Spleen (tissue), 11 donors: ENCODE results near the gene VRTN. TPM values are rescaled to one million over a fixed set of nuclear protein-coding genes. Genes with fewer than 3 reads are reported as not detected.

Experiments used
- DNase-seq: peaks from one replicate; pipeline ENCODE4 v3.0.0-alpha.2; 2020
- H3K27ac ChIP-seq, 8 donors: fragments of 200-600 bp; sonication (generic) in 7 of 8; 1 replicate in 4 of 8; 2 replicates in 4 of 8; pipeline versions ENCODE4 v1.5.0 to v1.8.0; 2016 to 2021; ENCODE audit warnings: inconsistent platforms in 4 of 8, mild to moderate bottlenecking in 4 of 8, moderate library complexity in 1 of 8
- H3K27me3 ChIP-seq, 7 donors: fragments of 200-600 bp; sonication (generic) in 6 of 7; replicated peaks in 1 of 7; 1 replicate in 4 of 7; 2 replicates in 3 of 7; pipeline versions ENCODE4 v1.5.0 to v1.8.0; 2016 to 2021; ENCODE audit warnings: inconsistent platforms in 3 of 7, mild to moderate bottlenecking in 1 of 7
- H3K36me3 ChIP-seq, 6 donors: fragments of 200-600 bp; sonication (generic) in 5 of 6; 1 replicate in 4 of 6; 2 replicates in 2 of 6; pipeline versions ENCODE4 v1.5.0 to v1.8.0; 2016 to 2021; ENCODE audit warnings: inconsistent platforms in 2 of 6
- H3K4me1 ChIP-seq, 6 donors: fragments of 200-600 bp; sonication (generic) in 5 of 6; 1 replicate in 3 of 6; 2 replicates in 3 of 6; pipeline versions ENCODE4 v1.5.0 to v1.8.0; 2016 to 2021; ENCODE audit warnings: inconsistent platforms in 3 of 6
- H3K4me3 ChIP-seq, 8 donors: fragments of 200-600 bp; sonication (generic) in 7 of 8; 1 replicate in 4 of 8; 2 replicates in 4 of 8; pipeline versions ENCODE4 v1.5.0 to v1.8.0; 2016 to 2021; ENCODE audit warnings: inconsistent platforms in 4 of 8, mild to moderate bottlenecking in 4 of 8, moderate library complexity in 2 of 8
- H3K9me3 ChIP-seq, 8 donors: fragments of 200-600 bp; sonication (generic) in 7 of 8; 1 replicate in 4 of 8; 2 replicates in 4 of 8; pipeline versions ENCODE4 v1.5.0 to v1.8.0; 2016 to 2021; ENCODE audit warnings: inconsistent platforms in 4 of 8
- CTCF ChIP-seq, 11 experiments: fragments of 200-600 bp in 7 of 11; fragments of 450-650 bp in 4 of 11; sonication (generic) in 4 of 11; IDR thresholded peaks in 8 of 11; conservative IDR thresholded peaks in 3 of 11; 1 replicate in 7 of 11; 2 replicates in 4 of 11; pipeline versions ENCODE4 v1.4.0 to v1.8.0; 2016 to 2021; ENCODE audit warnings: antibody characterized with exemption in 11 of 11, inconsistent platforms in 4 of 11, mild to moderate bottlenecking in 1 of 11
- POLR2A ChIP-seq, 3 donors: fragments of 450-650 bp; IDR thresholded peaks; one replicate each; pipeline ENCODE4 v1.5.1; 2017; ENCODE audit warnings: antibody characterized with exemption in 3 of 3, mild to moderate bottlenecking in 1 of 3
- POLR2AphosphoS5 ChIP-seq, 3 donors: sonication (generic); formaldehyde crosslinking; IDR thresholded peaks; one replicate each; pipeline ENCODE4 v1.5.1; 2017; ENCODE audit warnings: antibody characterized with exemption in 3 of 3
- WGBS, 5 donors: extraction: QIAGEN DNeasy Blood & Tissue Kit in 3 of 5; methylation state at CpG; one replicate each; pipeline versions ENCODE4 v1.1.5 to v1.1.7; 2013 to 2018; 5-methylcytosine and 5-hydroxymethylcytosine counted together
- intact Hi-C: fragments of 100-400 bp; cut with DNase I; formaldehyde crosslinking; loops from one replicate; pipeline ENCODE4 v1.15.0; 2023; ENCODE audit warnings: low total_unique reads
- polyA plus RNA-seq, 3 donors: library from polyadenylated mRNA; stranded (reverse); fragments of 200-250 nt; gene quantifications; one replicate each; pipeline ENCODE4 v1.2.1, GENCODE V29; 2013
- total RNA-seq, 7 donors: library from RNA; depleted of rRNA in 3 of 7; stranded (reverse); fragments of >200 nt in 3 of 7; fragmentation: NEBNext Ultra II Directional in 4 of 7; extraction: Animal tissue kit (Norgen Biotek cat#: 25700) in 4 of 7; gene quantifications; one replicate each; pipeline versions ENCODE4 v1.1.0 to v1.2.1, GENCODE V29; 2016 to 2021
- donor health status: healthy with polysubstance abuse.
- donor health status: DM: no; HTN: no; CAD: no; lungs with moderate emphysema.
- donor health status: DM: no; HTN: no; CAD: no.
- donor health status: Bipolar disorder and iron deficiency.
- donor health status: healthy.
- donor health status: DM: no; HTN: no; CAD: no.
- donor health status: DM: yes; HTN: yes; CAD: no.

VRTN gene
- total and polyA plus RNA-seq, 10 donors, result 0.07 to 0.21 (median 0.10) TPM; not detected in 7

GRCh38 chr14:74356892-74357575 is 8.8 kb downstream of the VRTN start:
- intact Hi-C loops, result no loop called here
- no peak for DNase-seq

GRCh38 chr14:74357585-74357984 is 9.3 kb downstream of the VRTN start:
- Histone ChIP-seq H3K27me3 (peaks cover 0 to 15% (median 0%) of the 10 kb centered on the region in 7 donors), H3K4me3 (no peak overlapping the region), H3K9me3 (no peaks in the 10 kb centered on the region), H3K4me1 (peaks cover 0 to 5% (median 3%) of the 10 kb centered on the region in 6 donors), H3K36me3 (no peaks in the 10 kb centered on the region), H3K27ac (no peak overlapping the region)
- TF ChIP-seq POLR2AphosphoS5 (IDR thresholded peaks at IDR 0.05) (no peak), CTCF (IDR thresholded peaks at IDR 0.05 in 8 of 11, conservative IDR thresholded peaks at IDR 0.05 in 3 of 11) (no peak), POLR2A (IDR thresholded peaks at IDR 0.05) (no peak)
- intact Hi-C loops, result no loop called here
- no peak for DNase-seq
- whole genome bisulfite sequencing, 5 donors, result 88 to 92% (median 91%) methylated on average over 5 to 19 of the region's 19 CpGs

More at GRCh38 chr14:74356892-74357575, 8.8 kb downstream of the VRTN start:
- H3K27me3 ChIP-seq, result peaks cover 0 to 18% (median 0%) of the 10 kb centered on the region in 7 donors
- TF ChIP-seq POLR2AphosphoS5 (IDR thresholded peaks at IDR 0.05) (no peak), CTCF (IDR thresholded peaks at IDR 0.05 in 8 of 11, conservative IDR thresholded peaks at IDR 0.05 in 3 of 11) (no peak), POLR2A (IDR thresholded peaks at IDR 0.05) (no peak)
- no peak overlapping the region for H3K4me3 ChIP-seq
- no peaks in the 10 kb centered on the region for H3K36me3 ChIP-seq
- H3K4me1 ChIP-seq, result no peaks in the 10 kb centered on the region
- H3K27ac ChIP-seq, result no peak overlapping the region
- 89 to 93% (median 91%) methylated on average over 24 to 32 of the region's 32 CpGs for WGBS, 5 donors
- H3K9me3 ChIP-seq, result no peaks in the 10 kb centered on the region

GRCh38 chr14:74358176-74358829 is 10.0 kb downstream of the VRTN start:
- 84 to 91% (median 89%) methylated on average over 12 to 17 of the region's 17 CpGs for whole genome bisulfite sequencing, 5 donors

More at GRCh38 chr14:74358176-74358829, 10.0 kb downstream of the VRTN start:
- TF ChIP-seq POLR2AphosphoS5 (IDR thresholded peaks at IDR 0.05) (no peak), POLR2A (IDR thresholded peaks at IDR 0.05) (no peak), CTCF (IDR thresholded peaks at IDR 0.05 in 8 of 11, conservative IDR thresholded peaks at IDR 0.05 in 3 of 11) (no peak)
- Histone ChIP-seq H3K27me3 (peaks cover 0 to 10% (median 0%) of the 10 kb centered on the region in 7 donors), H3K9me3 (no peaks in the 10 kb centered on the region), H3K4me3 (no peak overlapping the region), H3K36me3 (no peaks in the 10 kb centered on the region), H3K27ac (no peak overlapping the region), H3K4me1 (peaks cover 0 to 7% (median 4%) of the 10 kb centered on the region in 6 donors)
- intact Hi-C loops, result no loop called here
- peak; percentile 68 for DNase-seq
